ENCODE measurements around the gene GNB1L.

GRCh38 chr22:19898831-19899567, 44.3 kb upstream of the GNB1L start:
- TF ChIP-seq CTCF (IDR thresholded peaks at IDR 0.05; ENCODE audit: insufficient read depth, low read length), result no peak
- TF ChIP-seq POLR2AphosphoS5 (IDR thresholded peaks at IDR 0.05; ENCODE audit: low read depth), result no peak
